AML-193 (cell line): ENCODE data around the gene MRTFA.
"Not testable (repeated sequence)": the region's sequence is repeated elsewhere in the genome, so short reads cannot be mapped to it uniquely, and the experiment has no call there.

Experiments
- DNase-seq, 2 experiments: peaks; one replicate each; lab custom pipeline; 2025; lab: John Stamatoyannopoulos, UW

Gene MRTFA

DNA sequence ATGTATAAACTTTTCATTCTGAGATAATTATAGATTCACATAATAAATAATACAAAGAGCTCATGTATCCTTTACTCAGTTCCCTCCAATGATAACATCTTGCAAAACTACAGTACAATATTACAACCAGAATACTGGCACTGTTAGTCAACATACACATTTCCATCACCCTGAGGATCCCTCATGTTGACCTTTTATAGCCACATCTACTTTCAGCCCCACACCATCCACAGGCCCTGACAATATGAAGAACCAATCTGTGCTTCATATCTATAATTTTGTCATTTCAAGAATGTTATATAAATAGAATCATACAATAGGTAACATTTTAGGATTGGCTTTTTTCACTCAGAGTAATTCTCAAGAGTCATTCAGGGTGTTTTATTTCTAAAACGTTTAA is 115.5 kb downstream of the MRTFA start:
- DNase-seq, result no peak

DNA sequence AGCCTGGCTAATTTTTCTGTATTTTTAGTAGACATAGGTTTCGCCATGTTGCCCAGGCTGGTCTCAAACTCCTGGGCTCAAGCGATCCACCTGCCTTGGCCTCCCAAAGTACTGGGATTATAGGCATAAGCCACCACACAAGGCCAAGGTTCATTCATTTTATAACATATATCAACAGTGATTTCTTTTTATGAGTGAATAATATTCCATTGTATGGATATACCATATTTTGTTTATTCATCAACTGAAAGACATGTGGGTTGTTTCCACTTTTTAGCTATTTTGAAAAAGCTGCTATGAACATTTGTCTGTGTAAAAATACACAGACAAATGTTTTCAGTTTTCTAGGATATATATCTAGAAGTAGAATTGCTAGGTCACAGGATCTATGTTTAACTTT is 116.0 kb downstream of the MRTFA start:
- no peak for DNase-seq

DNA sequence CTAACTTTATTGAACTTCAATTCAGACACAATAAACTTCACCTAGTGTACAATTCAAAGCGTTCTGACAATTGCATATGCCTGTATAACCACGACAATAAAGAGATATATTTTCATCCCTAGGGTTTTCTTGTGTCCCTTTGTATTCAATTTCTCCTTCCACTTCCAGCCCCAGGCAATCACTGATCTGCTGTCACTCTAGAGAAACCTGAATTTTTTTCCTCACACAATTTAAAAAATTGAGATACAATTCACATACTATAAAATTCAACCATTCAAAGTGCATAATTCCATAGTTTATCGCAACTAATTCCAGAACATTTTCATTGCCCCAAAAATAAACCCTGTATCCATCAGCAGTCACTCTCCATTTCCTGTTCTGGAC is 116.6 kb downstream of the MRTFA start:
- DNase-seq, result no peak

GRCh38 chr22:40519284-40519947 is 117.1 kb downstream of the MRTFA start:
- DNase-seq, result no peak

DNA sequence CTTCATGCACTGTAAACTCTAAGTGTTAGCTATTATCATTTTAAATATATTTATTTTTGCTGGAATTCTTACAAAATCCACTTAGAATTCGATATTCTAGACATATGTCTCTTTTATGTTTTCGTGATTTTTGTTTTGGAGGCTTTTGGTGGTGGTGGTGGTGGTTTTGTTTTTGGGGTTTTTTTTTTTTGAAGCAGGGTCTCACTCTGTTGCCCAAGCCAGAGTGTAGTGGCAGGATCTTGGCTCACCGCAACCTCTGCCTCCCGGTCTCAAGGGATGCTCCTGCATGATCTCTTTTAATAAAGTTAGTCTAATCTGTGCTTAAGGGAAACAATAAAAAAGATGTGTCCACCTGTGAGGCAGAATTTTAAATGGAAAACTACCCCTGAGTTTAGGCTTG is 117.7 kb downstream of the MRTFA start:
- no peak for DNase-seq

- DNase-seq, result no peak
These were observed 118.9 kb downstream of the MRTFA start for GRCh38 chr22:40517631-40518030.

DNA sequence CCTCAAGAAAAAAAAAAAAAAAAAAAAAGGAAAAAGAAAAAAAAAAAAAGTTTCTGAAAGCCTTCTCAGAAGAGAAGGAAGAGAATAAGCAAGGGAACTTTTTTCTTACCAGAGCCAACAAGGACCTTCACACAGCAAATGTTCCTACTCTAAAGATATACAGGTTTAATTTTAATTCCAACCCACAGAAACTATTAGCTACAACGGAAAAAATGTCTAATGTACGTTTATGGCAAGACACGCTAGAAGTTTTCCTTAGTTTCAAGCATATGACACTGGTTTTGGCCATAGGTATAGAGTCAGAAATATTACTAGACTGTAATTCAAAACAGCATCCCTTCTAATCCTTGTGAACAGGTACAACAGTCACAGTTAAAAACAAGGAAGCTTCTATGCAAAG is 120.1 kb downstream of the MRTFA start:
- DNase-seq, result no peak

GRCh38 chr22:40512426-40513136 is 123.9 kb downstream of the MRTFA start:
- no peak for DNase-seq

DNA sequence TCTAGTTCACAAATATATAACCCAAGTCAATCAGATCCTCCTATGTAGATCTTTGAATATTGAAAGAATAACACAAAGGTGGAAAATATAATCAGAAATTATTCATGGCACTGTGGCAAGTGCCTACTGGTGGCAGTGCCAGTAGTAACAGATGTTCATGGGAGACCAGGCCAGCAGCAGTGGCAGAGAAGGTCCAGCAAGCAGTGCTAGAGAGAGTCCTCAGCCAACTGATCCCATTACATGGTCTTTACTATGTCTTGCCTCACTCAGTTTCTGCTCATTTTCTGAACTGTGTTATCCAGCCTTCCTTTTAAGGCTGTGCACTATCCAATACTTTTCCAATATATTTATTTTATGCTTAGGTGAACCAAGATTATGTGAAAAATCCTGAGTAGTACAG is 124.9 kb downstream of the MRTFA start:
- DNase-seq, result no peak

GRCh38 chr22:40510631-40511364 is 125.7 kb downstream of the MRTFA start:
- DNase-seq, result no peak

- DNase-seq, result peak; percentile 71 to 72
These were observed 127.0 kb downstream of the MRTFA start for GRCh38 chr22:40509401-40510134.

GRCh38 chr22:40508046-40508445 is 128.5 kb downstream of the MRTFA start:
- DNase-seq, result not testable (repeated sequence)

DNA sequence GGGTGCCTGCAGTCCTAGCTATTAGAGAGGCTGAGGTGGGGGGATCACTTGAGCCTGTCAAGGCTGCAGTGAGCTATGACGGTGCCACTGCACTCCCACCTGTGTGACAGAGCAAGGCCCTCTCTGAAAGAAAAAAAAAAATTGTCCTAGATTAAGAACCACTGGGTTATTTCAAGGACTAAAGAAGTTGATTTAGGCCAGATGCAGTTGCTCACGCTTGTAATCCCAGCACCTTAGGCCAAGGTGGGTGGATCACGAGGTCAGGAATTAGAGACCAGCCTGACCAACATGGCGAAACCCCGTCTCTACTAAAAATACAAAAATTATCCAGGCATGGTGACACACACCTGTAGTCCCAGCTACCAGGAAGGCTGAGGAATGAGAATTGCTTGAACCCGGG is 129.0 kb downstream of the MRTFA start:
- no peak for DNase-seq

- DNase-seq, result no peak
These were observed 129.8 kb downstream of the MRTFA start for GRCh38 chr22:40506762-40507161.

DNA sequence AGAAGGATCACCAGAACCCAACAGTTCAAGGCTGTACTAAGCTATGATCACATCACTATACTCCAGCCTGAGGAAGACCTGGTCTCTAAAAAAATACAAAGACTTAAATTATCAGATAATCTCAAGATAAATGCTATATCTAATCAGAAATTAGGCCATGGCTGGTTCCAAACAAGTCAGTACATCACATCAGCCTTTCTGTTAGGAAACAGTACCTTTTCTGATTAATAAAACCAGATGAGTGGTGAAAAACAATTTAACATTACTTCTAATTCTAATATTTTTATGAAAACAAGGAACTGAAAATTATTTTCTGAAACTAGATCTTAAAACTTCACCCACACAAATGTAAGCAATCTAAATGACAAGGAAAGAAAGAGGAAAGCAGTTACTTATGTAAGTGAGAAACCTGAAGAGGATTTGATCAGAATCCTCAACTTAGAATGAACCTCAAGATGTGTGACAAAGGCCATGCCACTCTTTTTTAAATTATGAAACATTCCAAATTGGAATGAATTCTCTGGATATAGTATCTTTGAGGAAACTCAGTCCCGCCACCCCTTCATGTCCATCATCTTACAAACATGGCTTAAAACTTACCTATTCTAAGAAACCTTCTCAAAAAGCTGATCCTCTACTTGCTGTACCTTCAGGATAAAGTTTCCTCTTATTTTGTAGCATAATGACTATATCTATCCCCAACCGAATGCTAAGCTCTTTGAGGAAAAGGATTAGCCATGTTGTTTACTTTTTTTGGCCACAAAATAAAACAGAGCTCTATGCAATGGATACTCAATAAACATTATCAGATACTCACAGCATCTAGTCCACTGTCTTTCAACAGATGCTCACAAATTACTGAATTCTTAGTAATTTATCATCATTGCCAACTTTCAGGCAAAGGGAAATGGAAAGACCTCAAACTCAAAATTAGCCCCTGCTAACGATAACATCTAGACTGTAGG is 132.0 kb downstream of the MRTFA start:
- no peak for DNase-seq

DNA sequence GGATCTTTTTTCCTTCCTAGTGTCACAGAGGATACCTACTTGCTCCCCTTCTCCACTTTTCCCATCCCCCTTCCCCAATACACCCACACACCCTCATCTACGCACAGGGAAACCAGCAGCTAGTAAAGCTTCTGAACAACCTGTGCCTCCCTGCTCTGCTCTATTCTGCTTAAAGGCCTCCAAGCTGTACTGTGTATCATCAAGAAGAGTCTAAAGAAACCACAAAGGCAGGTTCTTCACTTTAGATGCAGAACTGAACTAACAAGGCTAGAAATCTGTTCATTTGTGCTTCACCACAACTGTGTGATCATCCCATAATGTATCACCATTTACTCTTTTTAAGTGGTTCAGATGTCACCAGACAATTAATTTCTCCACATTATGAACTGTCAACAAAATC is 133.6 kb downstream of the MRTFA start:
- no peak for DNase-seq

- DNase-seq, result not testable (repeated sequence)
These were observed 136.1 kb downstream of the MRTFA start for GRCh38 chr22:40500465-40500786.

GRCh38 chr22:40499209-40499623 is 137.3 kb downstream of the MRTFA start:
- DNase-seq, result peak in 1 of 2 experiments; percentile 13

- DNase-seq, result no peak
These were observed 137.9 kb downstream of the MRTFA start for GRCh38 chr22:40498420-40499208.

- no peak for DNase-seq
These were observed 143.1 kb downstream of the MRTFA start for GRCh38 chr22:40493441-40493840.
